D721Med (cell line): ENCODE results near the gene BRF1.

Source experiments
- DNase-seq: peaks from one replicate; pipeline ENCODE4 v3.0.0; 2011; ENCODE audit warnings: low spot score; ENCODE audit not compliant: insufficient read length
- FAIRE-seq: peaks from 2 replicates; lab custom pipeline; 2011; peaks lifted over from hg19 to GRCh38; lab: Jason Lieb, UNC
- TF ChIP-seq, protein P1 (sequence below): IDR thresholded peaks from 2 replicates; pipeline ENCODE4 v1.5.1; 2012; ENCODE audit warnings: mild to moderate bottlenecking, control low read depth; ENCODE audit not compliant: insufficient read depth; ENCODE audit errors: missing control alignments

The BRF1 gene

DNA sequence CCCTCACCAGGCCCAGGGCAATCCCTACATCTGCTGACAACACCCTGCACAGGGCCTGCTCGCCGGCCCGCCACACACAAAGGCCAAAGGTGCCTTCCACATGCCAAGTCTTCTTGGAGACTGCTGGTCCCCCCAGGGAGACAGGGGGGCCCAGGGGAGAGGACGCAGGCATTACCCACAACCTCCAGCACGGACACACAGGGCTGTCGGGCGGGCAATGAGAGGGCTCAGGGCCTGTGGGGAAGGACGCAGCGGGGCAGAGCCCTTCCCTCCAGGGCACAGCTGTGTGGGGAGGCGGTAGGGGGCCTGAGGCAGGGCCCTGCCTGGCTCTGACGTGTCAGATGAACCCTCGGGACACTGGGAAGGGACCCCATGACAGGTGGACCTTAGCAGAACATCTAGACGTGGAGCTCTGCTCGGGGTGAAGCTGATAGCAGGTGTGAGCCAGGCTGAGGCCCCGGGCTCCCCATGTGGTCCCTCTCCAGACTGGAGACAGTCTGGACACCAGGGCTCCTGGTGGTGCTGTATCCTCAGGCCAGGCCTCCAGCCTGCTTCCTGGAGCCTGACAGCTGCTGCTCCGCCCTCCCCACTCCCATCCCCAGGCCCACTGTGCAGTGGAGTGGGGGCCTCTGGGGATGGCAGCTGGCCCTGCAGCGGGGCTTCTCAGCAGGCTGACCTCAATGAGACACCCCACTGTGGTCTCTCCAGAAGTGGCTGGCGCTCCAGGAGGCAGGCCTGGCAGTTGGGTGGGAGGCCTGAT, 88.1 kb downstream of the BRF1 start:
- no peak for DNase-seq
- no peak for FAIRE-seq
- TF ChIP-seq, protein P1, sequence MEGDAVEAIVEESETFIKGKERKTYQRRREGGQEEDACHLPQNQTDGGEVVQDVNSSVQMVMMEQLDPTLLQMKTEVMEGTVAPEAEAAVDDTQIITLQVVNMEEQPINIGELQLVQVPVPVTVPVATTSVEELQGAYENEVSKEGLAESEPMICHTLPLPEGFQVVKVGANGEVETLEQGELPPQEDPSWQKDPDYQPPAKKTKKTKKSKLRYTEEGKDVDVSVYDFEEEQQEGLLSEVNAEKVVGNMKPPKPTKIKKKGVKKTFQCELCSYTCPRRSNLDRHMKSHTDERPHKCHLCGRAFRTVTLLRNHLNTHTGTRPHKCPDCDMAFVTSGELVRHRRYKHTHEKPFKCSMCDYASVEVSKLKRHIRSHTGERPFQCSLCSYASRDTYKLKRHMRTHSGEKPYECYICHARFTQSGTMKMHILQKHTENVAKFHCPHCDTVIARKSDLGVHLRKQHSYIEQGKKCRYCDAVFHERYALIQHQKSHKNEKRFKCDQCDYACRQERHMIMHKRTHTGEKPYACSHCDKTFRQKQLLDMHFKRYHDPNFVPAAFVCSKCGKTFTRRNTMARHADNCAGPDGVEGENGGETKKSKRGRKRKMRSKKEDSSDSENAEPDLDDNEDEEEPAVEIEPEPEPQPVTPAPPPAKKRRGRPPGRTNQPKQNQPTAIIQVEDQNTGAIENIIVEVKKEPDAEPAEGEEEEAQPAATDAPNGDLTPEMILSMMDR, result no peak

DNA sequence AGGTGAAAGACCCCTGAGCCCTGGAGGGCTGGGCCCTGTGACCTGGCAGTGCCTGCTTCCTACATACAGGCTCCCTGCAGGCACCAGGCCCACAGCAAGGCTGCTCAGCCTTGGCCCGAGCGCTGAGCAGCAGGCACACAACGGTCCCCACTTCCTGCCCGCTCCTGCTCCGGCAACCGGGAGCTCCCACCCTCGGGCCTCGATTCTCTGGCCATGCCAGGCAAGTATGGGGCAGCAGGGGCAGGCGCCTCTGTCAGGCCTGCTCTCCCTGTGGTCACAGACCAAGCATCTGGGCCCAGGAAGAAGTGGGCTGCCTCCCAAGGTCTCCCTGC, 89.1 kb downstream of the BRF1 start:
- TF ChIP-seq, protein P1, result no peak
- DNase-seq (no peak), FAIRE-seq (no peak)

DNA sequence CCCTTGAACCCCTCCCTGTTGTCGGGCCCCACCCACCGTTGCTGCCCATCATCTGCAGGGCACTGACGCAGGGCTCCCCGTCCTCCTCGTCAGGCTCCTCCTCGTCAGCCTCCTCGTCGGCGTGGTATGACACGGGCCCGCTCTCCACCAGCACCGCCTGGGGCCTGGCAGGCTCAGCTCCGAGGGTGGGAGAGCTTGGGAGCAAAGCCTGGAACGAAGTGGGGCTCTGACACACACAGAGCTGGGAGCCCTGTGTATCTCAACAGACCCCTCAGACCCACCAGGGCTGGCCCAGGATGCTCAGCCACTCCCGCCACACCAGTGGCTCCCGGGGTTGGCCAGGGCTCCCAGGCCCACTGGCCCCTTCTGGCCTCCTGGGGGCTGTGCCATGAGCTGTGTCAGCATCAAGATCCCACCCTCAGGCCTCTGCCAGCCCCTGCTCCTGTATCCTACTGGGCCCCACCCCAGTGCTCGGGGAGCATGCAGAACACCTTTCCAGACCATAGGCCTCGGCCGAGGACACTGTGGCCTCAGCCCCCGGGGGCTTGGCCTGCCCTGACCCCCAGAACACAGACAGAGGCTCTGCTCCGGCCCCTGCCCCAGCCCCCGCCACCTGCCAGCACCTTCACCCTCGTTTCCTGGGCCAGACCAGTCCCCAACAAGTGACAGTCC, 89.6 kb downstream of the BRF1 start:
- DNase-seq (no peak), FAIRE-seq (no peak)
- TF ChIP-seq, protein P1, result no peak

DNA sequence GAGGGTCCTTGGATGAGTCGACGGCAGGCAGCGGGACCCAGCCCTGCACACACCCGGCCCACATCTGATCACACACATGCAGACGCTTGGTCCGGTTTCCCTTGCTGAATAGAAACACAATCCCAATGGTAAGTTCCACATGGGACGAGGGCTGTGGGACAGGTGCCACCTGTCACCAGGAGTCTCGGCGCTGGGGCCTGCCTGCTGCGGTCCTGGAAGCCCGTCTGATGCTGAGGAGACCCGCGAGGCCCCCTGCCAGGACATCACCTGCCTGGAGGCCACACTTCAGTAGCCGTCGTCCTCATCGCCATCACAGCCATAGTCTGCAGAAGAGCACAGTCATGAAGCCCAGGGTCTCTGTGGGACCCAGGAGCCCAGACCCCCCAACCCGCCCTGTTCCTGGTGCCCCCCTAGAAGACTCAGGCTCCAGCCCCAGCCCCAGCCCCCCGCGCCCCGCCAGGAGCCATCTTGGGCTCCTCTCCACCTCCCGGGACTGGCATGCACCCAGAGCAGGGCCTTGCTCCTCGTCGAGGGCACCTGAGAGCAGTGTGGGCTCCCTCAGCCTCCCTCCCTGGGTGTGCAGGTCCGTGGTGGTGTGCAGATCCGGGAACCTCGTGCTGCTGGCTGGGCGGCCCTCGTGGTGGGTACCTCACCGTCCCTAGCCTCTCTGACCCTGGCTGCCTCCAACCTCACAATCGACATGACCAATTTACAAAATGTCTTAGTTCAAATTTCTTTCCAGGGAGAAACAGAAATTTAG, 90.4 kb downstream of the BRF1 start:
- TF ChIP-seq, protein P1, result no peak
- DNase-seq (no peak), FAIRE-seq (no peak)

DNA sequence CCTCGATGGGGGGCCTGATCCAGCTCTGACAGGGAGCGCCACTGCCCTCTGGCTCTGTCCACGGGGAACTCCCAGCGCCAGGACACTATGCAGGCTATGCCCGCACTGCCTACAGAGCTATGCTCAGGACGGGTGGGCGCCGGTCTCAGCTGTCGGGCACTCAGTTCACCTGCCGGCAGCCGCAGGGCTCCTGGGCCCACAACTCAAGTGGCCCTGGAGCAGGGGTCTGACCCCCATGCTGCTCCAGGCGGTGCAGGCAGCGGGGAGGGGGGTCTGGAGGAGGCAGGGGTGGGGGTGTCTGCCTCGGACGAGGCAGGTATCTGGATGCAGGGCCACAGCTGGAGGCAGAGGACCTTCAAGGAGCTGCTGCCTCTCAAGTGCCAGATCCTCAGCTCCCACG, 91.2 kb downstream of the BRF1 start:
- TF ChIP-seq, protein P1, result no peak
- DNase-seq (no peak), FAIRE-seq (no peak)

DNA sequence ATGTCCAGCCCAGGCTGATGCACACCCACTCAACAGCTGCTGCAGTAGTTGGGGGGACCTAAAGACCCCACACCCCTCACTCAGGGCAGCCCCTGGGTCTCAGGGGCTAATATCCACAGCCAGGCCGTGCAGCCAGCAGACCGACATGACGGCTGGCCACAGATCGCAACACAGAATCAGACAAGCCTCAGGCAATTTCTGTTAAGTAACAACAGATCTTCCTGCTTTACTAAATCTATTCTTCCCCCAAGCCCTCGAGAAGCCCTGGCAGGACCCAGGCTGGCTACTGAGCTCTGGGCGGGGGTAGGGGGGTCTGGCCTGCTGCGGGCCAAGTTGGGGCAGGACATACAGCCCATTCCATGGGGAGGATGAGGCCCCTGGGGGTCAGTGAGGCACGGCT, 91.7 kb downstream of the BRF1 start:
- TF ChIP-seq, protein P1, result no peak
- FAIRE-seq (no peak), DNase-seq (no peak)
